ENCODE data around the gene SFXN3.

SFXN3 gene

DNA sequence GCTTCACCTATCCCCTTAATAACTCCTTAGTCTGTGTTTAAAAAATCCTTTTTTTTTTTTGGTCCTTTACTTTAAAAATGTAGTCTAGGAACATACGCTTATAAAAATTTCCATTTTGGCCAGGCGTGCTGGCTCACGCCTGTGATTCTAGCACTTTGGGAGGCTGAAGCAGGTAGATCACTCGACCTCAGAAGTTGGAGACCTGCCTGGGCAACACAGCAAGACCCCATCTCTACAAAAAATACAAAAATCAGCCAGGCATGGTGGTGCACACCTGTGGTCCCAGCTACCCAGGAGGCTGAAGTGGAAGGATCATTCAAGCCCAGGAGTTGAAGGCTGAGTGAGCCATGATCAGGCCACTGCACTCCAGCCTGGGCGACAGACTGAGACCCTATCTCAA lies 45.6 kb downstream of the SFXN3 start:
- DNase-seq (ENCODE audit: low spot score): no peak

DNA sequence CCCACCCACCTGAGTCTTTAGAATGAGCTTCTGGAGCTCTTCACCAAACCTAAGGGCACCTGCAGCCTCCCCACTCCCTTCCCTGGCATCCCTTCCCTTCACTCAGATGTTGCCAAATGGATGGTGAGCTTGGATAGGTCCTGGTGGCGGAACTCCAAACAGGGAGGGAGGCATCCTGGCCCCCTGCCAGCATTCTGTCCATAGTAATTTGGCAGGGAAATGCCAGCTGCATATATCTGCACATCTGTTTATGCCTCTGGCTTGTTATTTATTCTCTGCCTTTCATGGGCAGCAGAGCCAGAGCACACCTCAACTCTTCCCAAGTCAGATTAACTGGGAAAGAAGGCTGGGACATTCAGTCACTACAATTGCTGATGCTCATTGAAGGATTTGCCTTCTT lies 48.8 kb downstream of the SFXN3 start:
- no peak for DNase-seq (ENCODE audit: low spot score)

DNA sequence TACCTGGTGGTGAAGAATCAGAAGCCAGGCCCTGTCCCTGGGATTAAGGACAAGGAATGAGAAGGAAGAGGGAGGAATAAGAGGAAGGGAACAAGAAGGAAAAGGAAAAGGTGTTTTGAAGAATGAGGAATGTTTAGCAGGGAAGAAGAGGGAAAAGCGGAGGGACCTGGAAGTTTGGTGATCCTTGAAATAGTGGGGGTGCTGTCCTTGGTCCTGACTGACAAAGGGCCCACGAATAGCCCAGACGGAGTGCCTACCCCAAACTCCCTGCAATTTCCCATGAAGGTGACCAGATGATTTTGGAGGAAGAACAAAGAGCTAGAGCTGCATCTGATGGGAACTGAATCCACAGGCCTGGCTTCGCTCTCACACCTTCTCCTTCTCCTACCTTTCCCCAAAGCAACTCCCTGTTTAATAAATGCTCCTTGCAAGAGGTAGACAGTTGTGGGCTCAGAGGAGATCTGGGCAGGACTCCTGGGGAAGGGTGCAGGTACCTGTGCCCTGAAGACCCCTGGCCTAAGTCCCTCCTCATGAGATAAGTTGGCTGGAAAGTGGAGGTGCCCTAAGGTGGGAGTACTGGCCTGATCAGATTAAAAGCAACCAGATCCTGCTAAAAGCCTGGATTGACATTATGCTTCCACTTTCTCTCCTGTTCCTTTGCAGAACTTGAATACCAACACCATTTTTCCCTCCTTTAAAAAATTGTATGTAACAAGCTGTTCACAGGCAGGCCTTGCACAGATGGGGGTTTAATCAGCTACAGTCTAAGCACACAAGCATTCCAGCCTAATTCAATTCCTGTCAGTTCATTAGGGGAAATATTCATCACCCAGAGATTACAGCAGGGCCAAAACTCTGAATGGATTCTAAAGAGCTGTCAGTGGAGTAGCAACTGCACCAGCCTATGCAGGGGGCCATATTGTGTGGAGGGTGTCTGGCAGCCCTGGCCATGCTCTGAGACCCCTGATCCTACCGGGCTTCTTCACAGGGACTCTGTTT lies 50.2 kb downstream of the SFXN3 start:
- DNase-seq (ENCODE audit: low spot score): no peak

DNA sequence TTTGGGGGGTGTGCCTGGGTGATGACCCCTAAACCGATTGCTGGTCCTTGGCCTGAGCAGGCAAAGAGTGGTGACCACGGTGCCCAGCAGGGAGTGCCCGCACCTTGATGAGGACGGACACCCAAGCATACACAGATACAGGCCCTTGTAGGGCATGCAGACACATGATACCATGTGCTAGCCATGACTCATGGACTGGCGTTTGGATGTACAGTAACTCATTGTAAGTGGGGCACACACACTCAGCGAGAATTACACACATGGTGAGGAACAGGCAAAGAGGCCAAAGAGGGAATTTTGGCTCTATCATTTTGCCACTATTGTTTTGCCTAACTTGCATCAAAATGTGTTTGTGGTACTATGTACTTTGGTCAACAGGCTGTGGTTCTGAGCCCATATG lies 54.8 kb downstream of the SFXN3 start:
- DNase-seq (ENCODE audit: low spot score): no peak

DNA sequence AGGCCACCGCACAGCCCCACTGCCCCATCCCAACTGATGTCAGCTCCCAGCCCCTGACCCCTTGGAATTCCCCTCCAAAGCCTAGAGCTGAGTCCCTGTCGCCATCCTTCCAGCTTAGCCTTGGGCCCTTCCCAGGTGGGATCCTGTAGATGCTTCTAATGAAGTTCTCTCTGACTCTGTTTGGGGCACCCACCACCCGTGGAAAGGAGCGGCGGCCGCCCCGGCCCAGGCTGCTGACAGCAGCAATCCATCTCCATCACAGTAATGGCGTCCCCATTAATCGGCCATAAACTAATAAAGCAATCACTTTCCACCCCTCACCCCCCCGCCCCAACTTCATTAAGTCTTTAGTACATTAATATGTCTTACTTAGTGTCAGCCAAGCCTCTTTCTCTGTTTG lies 56.3 kb downstream of the SFXN3 start:
- DNase-seq (ENCODE audit: low spot score): no peak

- DNase-seq (ENCODE audit: low spot score): no peak
Measured at GRCh38 chr10:101087965-101088364, 56.9 kb downstream of the SFXN3 start.

- no peak for DNase-seq (ENCODE audit: low spot score)
Measured at GRCh38 chr10:101089520-101090299, 58.7 kb downstream of the SFXN3 start.

- no peak for DNase-seq (ENCODE audit: low spot score)
Measured at GRCh38 chr10:101090597-101090996, 59.6 kb downstream of the SFXN3 start.
